Gastrocnemius medialis (tissue), 4 donors: ENCODE results near the gene OTOF. TPM values are rescaled to one million over a fixed set of nuclear protein-coding genes. Genes with fewer than 3 reads are reported as not detected.

Experiments
- ATAC-seq, 2 donors: fragments of 150-250 bp; one replicate each; pipeline ENCODE4 v1.9.1; 2016
- DNase-seq, 2 donors: peaks; one replicate each; pipeline ENCODE4 v3.0.0-alpha.2; 2019
- H3K27ac ChIP-seq, 4 donors: fragments of 200-600 bp; sonication (generic); 1 replicate in 1 of 4; 2 replicates in 3 of 4; pipeline ENCODE4 v1.5.1; 2016 to 2018; ENCODE audit warnings: mild to moderate bottlenecking in 2 of 4, moderate library complexity in 1 of 4
- H3K27me3 ChIP-seq, 3 donors: fragments of 200-600 bp; sonication (generic) in 2 of 3; 1 replicate in 1 of 3; 2 replicates in 2 of 3; pipeline versions ENCODE4 v1.5.1 to v1.6.0; 2016 to 2019; ENCODE audit warnings: mild to moderate bottlenecking in 1 of 3, moderate library complexity in 1 of 3
- H3K36me3 ChIP-seq, 2 donors: fragments of 200-600 bp; sonication (generic) in 1 of 2; one replicate each; pipeline ENCODE4 v1.5.1; 2017 to 2018
- H3K4me1 ChIP-seq, 2 donors: fragments of 200-600 bp; sonication (generic) in 1 of 2; one replicate each; pipeline ENCODE4 v1.5.1; 2016 to 2017; ENCODE audit warnings: mild to moderate bottlenecking in 2 of 2
- H3K4me3 ChIP-seq, 4 donors: fragments of 200-600 bp; sonication (generic) in 3 of 4; 1 replicate in 1 of 4; 2 replicates in 3 of 4; pipeline ENCODE4 v1.5.1; 2016 to 2019; ENCODE audit warnings: mild to moderate bottlenecking in 2 of 4
- H3K9me3 ChIP-seq, 3 donors: fragments of 200-600 bp; sonication (generic) in 2 of 3; 1 replicate in 1 of 3; 2 replicates in 2 of 3; pipeline ENCODE4 v1.5.1; 2016 to 2019
- POLR2A ChIP-seq, 2 donors: fragments of 450-650 bp; IDR thresholded peaks; one replicate each; pipeline ENCODE4 v1.6.1; 2017; ENCODE audit warnings: antibody characterized with exemption in 2 of 2, mild to moderate bottlenecking in 2 of 2, moderate library complexity in 2 of 2
- in situ Hi-C, 4 donors: fragments of 200-750 bp; cut with MboI; loops; one replicate each; pipeline versions ENCODE4 v1.15.0 to v1.8.0; 2017; ENCODE audit warnings: low sequenced_read_pairs in 4 of 4
- intact Hi-C: fragments of 100-400 bp; cut with DNase I; formaldehyde crosslinking; loops from one replicate; pipeline ENCODE4 v1.15.1; 2023; ENCODE audit warnings: low total_unique reads
- total RNA-seq, 4 donors: library from RNA; depleted of rRNA; stranded (reverse); fragments of >200 nt; gene quantifications; one replicate each; pipeline versions ENCODE4 v1.1.0 to v1.2.3, GENCODE V29; 2016
- TF ChIP-seq, protein P1 (sequence below), 5 experiments: fragments of 450-650 bp in 3 of 5; fragments of 200-600 bp in 2 of 5; sonication (generic) in 2 of 5; IDR thresholded peaks in 4 of 5; conservative IDR thresholded peaks in 1 of 5; 1 replicate in 4 of 5; 2 replicates in 1 of 5; pipeline ENCODE4 v1.5.1; 2016 to 2019; ENCODE audit warnings: antibody characterized with exemption in 5 of 5, mild to moderate bottlenecking in 3 of 5, moderate library complexity in 3 of 5

Gene OTOF
- total RNA-seq, 4 donors from 2014 or later, result 0.09 to 0.46 TPM; not detected in 2

DNA sequence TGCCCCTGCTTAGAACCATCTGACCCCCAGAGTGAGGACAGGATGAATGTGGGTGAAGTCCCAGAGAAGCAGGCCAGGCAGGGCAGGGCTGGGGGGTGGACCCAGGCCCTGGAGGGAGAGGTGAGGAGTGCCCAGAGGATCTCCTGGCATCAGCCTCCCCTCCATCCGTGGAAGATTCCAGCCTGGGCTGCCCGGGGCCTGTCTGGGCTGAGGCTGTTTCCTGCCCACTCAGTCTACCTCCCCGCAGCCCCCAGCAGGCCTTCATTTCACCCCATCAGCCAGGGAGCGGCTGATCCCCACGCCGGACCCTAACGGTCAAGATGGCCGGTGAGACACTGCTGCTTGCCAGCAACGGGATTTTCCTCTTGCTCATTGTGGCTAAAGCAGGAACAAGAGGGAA lies 35.3 kb upstream of the OTOF start:
- H3K27me3 ChIP-seq, result no peaks in the 10 kb centered on the region
- H3K4me3 ChIP-seq, result no peak overlapping the region
- DNase-seq (no peak), ATAC-seq (no peak)
- intact Hi-C loops, result no loop called here
- in situ Hi-C loops, result no loop called here
- no peaks in the 10 kb centered on the region for H3K9me3 ChIP-seq
- TF ChIP-seq, protein P1, sequence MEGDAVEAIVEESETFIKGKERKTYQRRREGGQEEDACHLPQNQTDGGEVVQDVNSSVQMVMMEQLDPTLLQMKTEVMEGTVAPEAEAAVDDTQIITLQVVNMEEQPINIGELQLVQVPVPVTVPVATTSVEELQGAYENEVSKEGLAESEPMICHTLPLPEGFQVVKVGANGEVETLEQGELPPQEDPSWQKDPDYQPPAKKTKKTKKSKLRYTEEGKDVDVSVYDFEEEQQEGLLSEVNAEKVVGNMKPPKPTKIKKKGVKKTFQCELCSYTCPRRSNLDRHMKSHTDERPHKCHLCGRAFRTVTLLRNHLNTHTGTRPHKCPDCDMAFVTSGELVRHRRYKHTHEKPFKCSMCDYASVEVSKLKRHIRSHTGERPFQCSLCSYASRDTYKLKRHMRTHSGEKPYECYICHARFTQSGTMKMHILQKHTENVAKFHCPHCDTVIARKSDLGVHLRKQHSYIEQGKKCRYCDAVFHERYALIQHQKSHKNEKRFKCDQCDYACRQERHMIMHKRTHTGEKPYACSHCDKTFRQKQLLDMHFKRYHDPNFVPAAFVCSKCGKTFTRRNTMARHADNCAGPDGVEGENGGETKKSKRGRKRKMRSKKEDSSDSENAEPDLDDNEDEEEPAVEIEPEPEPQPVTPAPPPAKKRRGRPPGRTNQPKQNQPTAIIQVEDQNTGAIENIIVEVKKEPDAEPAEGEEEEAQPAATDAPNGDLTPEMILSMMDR (IDR thresholded peaks at IDR 0.05 in 4 of 5, conservative IDR thresholded peaks at IDR 0.05 in 1 of 5), result no peak
- TF ChIP-seq POLR2A (IDR thresholded peaks at IDR 0.05), result no peak
- no peaks in the 10 kb centered on the region for H3K36me3 ChIP-seq
- no peak overlapping the region for H3K27ac ChIP-seq
- H3K4me1 ChIP-seq, result no peaks in the 10 kb centered on the region

DNA sequence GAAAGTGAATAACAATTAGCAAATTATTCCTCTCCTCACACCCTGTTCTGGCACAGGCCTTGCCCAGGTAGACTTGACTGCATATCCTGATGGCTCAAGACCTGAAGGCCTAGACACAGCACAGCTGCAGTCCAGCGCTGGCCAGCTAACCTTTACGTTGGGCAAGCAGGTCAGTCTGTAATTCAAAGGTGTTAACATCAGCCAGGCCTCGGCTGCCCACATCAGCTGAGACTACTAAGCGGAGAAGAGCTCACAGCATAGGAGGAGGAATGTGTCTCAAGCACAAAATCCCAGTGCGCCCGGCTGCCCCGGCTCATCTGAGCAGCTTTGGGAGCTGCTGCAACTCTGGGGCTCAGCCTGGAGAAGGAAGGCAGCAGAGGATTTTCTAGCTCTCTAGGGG lies 33.5 kb upstream of the OTOF start:
- ATAC-seq, result no peak

DNA sequence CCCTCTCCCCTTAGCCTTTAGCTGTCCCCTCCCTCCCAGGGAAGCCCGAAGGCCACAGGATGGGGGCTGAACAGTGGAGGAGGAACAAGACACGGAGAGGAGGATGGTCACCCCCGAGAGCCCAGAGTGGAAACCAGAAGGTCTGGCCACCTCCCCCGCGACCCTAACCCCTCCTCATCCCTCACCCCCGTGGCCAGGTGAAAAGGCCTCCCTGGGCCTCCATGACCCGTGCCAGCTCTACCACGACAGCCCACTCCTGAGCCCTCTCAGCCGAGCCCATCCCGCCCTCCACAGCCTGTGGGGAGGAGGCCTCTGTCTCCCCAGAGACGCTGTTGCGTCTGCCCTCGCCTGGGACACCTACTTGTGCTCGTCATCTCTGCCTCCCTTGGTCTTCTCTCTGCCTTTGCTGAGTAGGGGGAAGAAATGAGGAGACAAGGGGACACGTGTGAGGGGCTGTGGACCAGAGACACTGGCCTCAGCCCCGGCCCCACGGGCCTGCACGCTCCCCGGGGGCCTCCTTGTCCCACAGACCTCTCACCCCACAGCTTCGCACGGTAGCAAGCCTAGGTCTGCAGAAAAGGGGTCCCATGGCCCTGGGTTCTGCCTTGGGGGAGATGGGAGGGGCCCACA lies 32.5 kb upstream of the OTOF start:
- DNase-seq, result no peak
- Histone ChIP-seq H3K27ac (no peak overlapping the region), H3K27me3 (no peaks in the 10 kb centered on the region), H3K9me3 (no peaks in the 10 kb centered on the region), H3K36me3 (no peaks in the 10 kb centered on the region), H3K4me1 (no peaks in the 10 kb centered on the region), H3K4me3 (no peak overlapping the region)
- in situ Hi-C loops, result no loop called here
- TF ChIP-seq POLR2A (IDR thresholded peaks at IDR 0.05), result no peak
- TF ChIP-seq, protein P1 (IDR thresholded peaks at IDR 0.05 in 4 of 5, conservative IDR thresholded peaks at IDR 0.05 in 1 of 5), result no peak
- intact Hi-C loops, result no loop called here
- ATAC-seq, result no peak

More for the DNA sequence above, 33.5 kb upstream of the OTOF start:
- Histone ChIP-seq H3K36me3 (no peaks in the 10 kb centered on the region), H3K27me3 (no peaks in the 10 kb centered on the region), H3K27ac (no peak overlapping the region), H3K4me1 (no peaks in the 10 kb centered on the region), H3K4me3 (no peak overlapping the region), H3K9me3 (no peaks in the 10 kb centered on the region)
- in situ Hi-C loops, result no loop called here
- DNase-seq, result no peak
- intact Hi-C loops, result no loop called here
- TF ChIP-seq, protein P1 (IDR thresholded peaks at IDR 0.05 in 4 of 5, conservative IDR thresholded peaks at IDR 0.05 in 1 of 5), result no peak

DNA sequence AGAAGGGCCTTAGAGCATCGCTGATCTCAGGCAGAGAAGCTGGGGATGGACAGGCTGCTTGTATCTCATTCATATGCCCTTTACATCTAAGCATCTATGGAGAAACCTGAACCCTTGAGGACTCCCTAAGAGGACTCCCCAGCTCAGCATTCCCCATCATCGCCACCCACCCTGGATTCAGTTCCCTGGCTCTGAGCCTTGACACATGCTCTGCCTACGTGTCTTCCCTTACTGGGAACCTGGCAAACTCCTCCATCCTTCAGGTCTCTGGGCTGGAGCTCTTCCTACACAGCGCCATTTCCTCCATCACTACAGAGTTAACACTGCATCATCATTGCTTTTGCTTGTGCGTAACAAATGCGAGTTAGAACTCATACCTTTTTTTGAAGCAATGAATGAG lies 31.2 kb upstream of the OTOF start:
- no peak overlapping the region for H3K4me3 ChIP-seq
- DNase-seq, result no peak
- no peak for ATAC-seq
- no peaks in the 10 kb centered on the region for H3K4me1 ChIP-seq
- no peaks in the 10 kb centered on the region for H3K27me3 ChIP-seq
- TF ChIP-seq, protein P1 (IDR thresholded peaks at IDR 0.05 in 4 of 5, conservative IDR thresholded peaks at IDR 0.05 in 1 of 5), result no peak
- TF ChIP-seq POLR2A (IDR thresholded peaks at IDR 0.05), result no peak
- no peaks in the 10 kb centered on the region for H3K36me3 ChIP-seq
- intact Hi-C loops, result no loop called here
- H3K27ac ChIP-seq, result no peak overlapping the region
- in situ Hi-C loops, result no loop called here
- H3K9me3 ChIP-seq, result no peaks in the 10 kb centered on the region

DNA sequence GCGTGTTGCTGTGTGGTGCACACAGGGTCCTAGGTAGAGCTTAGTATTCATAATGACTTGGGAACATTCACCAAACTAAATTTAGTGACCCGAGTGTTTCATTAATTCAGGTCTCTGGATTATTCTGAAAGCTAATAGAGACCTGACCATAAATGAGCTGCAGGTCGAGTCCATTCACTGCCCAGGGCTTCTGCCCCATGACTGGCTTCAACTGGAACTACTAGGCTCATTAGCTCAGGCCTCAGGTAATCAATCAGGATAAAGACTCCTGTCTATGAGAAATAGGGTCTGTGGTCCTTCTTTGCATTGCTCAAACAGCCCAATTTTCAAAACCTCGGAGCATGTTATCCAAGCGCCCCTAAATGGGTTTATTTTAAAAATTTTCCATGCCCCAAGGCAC lies 30.0 kb upstream of the OTOF start:
- Histone ChIP-seq H3K27ac (no peak overlapping the region), H3K36me3 (no peaks in the 10 kb centered on the region), H3K9me3 (no peaks in the 10 kb centered on the region), H3K27me3 (no peaks in the 10 kb centered on the region), H3K4me1 (peaks cover under 1 to 9% of the 10 kb centered on the region in 2 donors), H3K4me3 (no peak overlapping the region)
- DNase-seq (no peak), ATAC-seq (no peak)
- in situ Hi-C loops, result no loop called here
- TF ChIP-seq POLR2A (IDR thresholded peaks at IDR 0.05), result no peak
- TF ChIP-seq, protein P1 (IDR thresholded peaks at IDR 0.05 in 4 of 5, conservative IDR thresholded peaks at IDR 0.05 in 1 of 5), result no peak
- intact Hi-C loops, result no loop called here
